HG02981 (cell line): Measurements from ENCODE around the gene ZNF570.
A peak's percentile ranks its signal among the peaks of the same experiment; 100 is the strongest.

Source experiments
- ATAC-seq: cut with Tn5 transposase; IDR thresholded peaks from one replicate; pipeline ENCODE4 v1.9.1; 2021; ENCODE audit warnings: mild to moderate bottlenecking, moderate library complexity; ENCODE audit not compliant: unreplicated experiment

ZNF570 gene

DNA sequence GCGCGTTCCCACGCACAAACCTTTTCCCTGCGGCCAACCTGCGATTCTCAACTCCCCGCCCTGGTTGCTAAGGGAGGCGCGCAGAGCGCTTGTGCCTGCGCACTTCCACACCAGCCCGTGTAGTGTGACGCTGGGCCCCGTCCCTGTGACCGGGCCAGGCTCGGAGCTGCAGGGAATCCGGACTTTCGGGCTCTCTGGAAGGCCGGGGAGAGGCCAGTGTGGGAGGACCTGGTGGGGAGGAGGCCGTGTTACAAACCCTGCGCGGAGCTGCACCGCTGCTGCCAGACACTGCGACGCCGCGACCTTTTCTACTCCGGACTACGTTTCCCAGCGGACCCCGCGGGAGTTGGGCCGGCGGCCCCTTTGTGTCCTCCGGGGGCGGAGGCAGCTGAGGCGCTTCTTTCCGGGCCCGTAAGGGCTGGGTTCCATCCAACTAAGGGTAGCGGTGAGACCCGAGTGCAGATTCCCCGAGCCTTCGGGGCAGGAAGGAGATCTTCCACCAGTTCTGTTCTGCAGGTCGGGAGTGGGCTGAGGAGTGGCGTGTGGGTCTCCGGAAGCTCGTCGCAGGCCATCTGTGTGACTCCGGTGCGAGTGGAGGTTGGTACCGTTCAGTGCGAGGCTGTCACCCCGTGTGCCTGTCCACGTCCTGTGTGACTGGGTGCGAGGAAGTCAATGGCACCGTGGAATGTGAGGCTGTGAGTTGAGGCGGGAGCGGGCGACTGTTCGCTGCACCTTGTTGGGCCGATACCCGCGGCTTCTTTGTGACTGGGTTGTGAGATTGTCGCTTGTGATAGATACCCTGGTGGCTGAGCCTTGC lies at the start of gene ZNF570:
Gene ZNF570, plus strand, starts transcription at position 396 of the 817 bp plus-strand sequence. CDS start 999 bp downstream, outside the sequence.
- peak; percentile 57 for ATAC-seq

DNA sequence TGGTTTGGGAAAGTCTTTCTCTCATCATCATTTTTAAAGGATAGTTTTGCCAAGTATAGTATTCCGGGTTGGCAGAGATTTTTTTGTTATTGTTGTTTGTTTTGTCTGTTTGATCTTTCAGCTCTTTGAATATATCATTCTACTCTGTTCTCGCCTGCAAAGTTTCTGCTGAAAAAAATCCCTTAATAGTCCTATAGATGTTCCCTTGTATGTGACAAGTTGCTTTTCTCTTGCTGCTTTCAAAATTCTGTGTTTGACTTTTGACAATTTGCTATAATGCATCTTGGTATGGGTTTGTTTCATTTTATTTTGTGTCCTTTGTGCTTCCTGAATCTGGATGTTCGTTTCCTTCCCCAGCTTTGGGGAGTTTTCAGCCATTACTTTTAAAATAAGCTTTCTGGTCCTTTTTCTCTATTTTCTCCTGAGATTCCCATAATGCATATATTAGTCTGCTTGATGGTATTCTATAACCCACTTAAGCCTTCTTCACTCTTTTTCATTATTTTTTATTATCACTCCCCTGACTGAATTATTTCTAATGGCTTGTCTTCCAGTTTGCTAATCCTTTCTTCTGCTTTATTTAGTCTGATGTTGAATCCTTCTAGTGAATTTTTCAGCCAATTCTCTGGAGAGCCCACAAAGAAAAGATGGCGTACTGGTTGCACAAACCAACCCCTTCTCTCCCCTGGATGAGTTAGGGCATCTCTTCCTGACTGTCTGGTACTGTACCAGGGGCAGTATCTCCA lies 16.5 kb upstream of the ZNF570 start:
- ATAC-seq, result no peak

- ATAC-seq, result no peak
Measured at GRCh38 chr19:37466277-37466797, 2.8 kb upstream of the ZNF570 start.

GRCh38 chr19:37466798-37467607 lies 2.2 kb upstream of the ZNF570 start, which contains the start of gene ZNF569:
Gene ZNF569 (minus strand): TSS chr19:37467444. CDS start chr19:37444921, 22,523 bp downstream.
- peak; percentile 51 for ATAC-seq

GRCh38 chr19:37467608-37468090 lies 1.5 kb upstream of the ZNF570 start:
- ATAC-seq, result no peak

GRCh38 chr19:37470216-37470615 lies 1.1 kb downstream of the ZNF570 start:
- no peak for ATAC-seq

GRCh38 chr19:37472165-37472564 lies 3.0 kb downstream of the ZNF570 start:
- ATAC-seq, result no peak

DNA sequence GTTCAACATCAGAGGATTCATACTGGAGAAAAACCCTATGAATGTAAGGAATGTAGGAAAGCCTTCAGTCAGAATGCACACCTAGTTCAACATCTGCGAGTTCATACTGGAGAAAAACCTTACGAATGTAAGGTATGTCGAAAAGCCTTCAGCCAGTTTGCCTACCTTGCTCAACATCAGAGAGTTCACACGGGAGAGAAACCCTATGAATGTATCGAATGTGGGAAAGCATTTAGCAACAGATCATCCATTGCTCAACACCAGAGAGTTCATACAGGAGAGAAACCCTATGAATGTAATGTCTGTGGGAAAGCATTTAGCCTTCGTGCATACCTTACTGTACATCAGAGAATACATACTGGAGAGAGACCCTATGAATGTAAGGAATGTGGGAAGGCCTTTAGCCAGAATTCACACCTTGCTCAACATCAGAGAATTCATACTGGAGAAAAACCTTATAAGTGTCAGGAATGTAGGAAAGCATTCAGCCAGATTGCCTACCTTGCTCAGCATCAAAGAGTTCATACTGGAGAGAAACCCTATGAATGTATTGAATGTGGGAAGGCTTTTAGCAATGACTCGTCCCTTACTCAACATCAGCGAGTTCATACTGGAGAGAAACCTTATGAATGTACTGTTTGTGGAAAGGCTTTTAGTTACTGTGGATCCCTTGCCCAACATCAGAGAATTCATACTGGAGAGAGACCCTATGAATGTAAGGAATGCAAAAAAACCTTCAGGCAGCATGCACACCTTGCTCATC lies 15.4 kb downstream of the ZNF570 start:
- no peak for ATAC-seq

DNA sequence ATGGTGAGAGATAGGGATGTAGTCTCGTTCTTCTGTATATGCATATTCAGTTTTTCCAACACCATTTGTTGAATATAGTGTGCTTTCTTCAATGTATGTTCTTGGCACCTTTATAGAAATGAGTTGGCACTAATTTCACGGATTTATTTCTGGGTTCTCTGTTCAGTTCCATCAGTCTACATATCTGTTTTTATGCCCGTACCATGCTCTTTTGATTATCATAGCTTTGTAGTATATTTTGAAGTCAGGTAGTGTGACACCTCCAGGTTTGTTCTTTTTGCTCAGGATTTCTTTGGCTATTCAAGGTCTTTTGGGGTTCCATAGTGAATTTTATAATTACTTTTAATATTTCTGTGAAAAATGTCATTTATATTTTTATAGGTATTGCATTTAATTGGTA lies 23.1 kb downstream of the ZNF570 start:
- ATAC-seq, result no peak

DNA sequence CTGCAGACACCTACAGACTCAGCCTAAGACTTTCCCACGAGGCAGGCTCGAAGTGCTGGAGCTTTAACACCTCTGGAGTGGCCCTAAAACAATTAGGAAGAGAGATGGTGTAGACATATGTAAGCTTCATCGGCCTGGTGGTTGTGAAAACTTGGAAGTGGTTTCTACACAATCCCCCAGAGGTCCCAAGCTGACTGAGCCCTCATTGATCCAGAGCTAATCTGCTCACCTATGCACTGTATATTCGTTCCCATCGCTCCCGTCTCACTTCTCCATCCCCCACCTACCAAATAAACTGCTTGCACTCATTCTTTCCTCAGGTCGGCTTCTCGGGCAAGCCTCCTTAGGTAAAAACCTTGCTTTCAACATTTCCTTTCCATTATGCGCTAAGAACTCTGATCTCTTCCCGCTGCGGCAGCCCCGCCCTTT lies 36.8 kb downstream of the ZNF570 start:
- ATAC-seq, result no peak

DNA sequence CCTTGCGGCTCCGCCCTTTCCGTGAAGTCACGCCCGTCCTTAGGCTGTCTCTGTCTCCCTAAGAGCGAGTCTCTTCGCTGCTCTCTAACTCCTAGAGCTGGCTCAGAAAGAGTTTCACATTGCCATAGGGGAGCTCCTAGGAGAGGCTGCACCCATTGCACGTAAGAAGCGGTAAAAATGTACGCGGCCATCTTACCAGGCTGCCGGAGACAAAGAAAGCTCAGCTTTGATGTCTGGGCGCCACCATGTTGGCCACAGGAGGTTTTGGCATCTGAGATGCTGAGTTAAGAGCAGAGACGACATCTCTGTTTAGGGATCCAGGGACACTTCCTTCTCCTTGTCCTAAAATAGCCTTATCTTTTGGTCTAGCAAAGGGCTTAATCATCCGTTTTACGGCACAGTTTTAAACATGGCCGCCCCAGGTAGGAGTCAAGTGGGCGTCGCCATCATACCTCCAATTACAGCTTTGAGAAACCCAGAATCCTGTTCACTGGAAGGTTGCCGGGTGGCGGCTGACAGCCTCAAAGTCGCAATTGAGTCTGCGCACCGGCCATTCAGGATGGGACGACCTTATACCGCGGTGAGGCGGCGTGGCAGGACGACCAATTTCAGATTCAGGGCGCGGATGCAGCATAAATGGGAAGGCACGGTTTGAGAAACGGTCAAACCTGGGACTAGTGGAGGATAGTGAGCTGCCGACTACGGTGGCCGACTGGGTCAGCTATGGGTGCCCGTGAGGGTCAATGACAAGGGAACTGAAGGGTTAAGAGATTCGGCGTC lies 37.4 kb downstream of the ZNF570 start, which contains the start of gene ZNF793:
Gene ZNF793, plus strand, starts transcription at position 553 of the 780 bp plus-strand sequence. CDS start 16,501 bp downstream, outside the sequence.
- no peak for ATAC-seq

DNA sequence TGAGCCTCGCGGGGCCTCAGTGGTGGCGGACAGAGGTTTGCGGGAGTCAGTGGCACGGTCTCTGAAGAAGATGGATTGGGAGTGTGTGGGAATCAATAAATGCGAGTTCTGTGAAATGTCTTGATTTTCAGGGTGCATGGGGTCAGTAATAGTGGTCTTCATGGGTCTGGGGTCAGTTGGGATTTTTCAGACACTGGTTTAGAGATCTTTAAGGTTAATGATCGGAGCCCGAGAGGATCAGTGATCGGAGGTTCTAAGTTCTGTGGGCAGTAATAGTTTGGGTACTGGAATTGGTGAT lies 38.0 kb downstream of the ZNF570 start:
- ATAC-seq, result no peak

DNA sequence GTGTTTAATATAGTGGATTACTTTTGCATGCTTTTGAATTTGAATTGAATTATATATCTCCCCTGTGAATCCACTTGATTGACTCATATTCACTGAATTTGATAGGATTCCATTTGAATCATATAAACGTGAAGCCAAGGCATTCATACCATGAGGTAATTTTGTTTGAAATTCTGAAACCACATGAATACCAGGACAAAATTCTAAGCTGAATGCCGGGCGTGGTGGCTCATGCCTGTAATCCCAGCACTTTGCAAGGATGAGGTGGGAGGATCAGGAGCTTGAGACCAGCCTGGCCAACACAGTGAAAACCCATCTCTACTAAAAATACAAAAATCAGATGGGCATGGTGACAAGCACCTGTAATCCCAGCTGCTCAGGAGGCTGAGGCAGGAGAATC lies 42.0 kb downstream of the ZNF570 start:
- ATAC-seq, result no peak

DNA sequence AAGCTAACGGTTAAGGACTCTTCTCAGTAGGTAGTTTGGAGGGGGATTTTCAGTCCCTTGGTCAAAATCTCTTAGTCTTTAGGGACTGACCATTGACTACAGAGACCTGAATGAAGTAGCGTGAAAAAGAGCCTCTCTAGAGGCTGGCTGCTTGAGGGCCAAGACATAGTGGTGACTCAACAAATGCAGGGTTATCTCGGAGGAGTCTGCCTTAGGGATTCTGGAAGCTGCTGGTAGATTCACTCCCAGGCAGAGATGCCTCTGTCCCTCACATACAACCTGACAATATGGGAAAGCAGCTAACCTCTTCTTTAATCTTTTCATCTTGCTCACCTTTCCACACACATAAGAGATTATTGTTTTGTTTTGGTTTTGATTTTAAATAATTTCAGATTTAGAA lies 42.7 kb downstream of the ZNF570 start:
- no peak for ATAC-seq

GRCh38 chr19:37513397-37513796 lies 44.2 kb downstream of the ZNF570 start:
- no peak for ATAC-seq

- ATAC-seq, result no peak
Measured at GRCh38 chr19:37519890-37520289, 50.7 kb downstream of the ZNF570 start.

DNA sequence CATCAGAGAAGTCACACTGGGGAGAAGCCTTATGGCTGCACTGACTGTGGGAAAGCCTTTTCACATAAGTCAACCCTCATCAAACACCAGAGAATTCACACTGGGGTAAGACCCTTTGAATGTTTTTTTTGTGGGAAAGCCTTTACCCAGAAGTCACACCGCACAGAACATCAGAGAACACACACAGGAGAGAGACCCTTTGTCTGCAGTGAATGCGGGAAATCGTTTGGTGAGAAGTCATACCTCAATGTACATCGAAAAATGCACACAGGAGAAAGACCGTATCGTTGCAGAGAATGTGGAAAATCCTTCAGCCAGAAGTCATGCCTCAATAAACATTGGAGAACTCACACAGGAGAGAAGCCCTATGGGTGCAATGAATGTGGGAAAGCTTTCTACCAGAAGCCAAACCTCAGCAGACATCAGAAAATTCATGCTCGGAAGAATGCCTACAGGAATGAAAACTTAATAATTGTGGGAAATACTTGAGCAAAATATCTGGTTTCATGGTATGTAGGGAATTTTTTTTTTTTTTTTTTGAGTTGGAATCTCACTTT lies 68.3 kb downstream of the ZNF570 start:
- no peak for ATAC-seq
